HG03439 (cell line): ENCODE results near the gene SETD3.
A peak's percentile ranks its signal among the peaks of the same experiment; 100 is the strongest.

Experiments
- ATAC-seq: cut with Tn5 transposase; IDR thresholded peaks from one replicate; pipeline ENCODE4 v1.9.1; 2021; ENCODE audit warnings: mild to moderate bottlenecking, moderate library complexity; ENCODE audit not compliant: unreplicated experiment

Gene SETD3

DNA sequence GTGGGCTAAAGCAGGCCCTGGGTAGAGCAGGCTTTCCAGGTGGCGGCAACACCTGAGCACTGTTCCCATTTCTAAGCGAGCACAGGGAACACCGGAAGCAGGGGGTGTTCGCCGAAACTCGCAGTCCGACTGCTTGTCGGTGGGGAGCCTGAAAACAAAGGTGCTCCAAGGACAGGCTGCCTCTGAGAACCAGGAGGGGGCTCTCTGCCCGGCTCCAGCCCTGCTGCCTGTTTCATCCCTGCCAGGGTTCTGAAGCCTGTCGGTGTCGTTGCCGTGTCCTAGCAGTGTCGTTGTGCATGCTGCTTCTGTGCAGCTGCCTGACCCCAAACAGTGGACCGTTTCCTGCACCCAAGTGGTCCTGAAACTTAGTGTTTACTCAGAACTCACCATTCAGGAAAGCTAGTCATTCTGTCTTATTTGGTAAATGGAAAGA is 22.3 kb upstream of the SETD3 start:
- ATAC-seq: no peak

DNA sequence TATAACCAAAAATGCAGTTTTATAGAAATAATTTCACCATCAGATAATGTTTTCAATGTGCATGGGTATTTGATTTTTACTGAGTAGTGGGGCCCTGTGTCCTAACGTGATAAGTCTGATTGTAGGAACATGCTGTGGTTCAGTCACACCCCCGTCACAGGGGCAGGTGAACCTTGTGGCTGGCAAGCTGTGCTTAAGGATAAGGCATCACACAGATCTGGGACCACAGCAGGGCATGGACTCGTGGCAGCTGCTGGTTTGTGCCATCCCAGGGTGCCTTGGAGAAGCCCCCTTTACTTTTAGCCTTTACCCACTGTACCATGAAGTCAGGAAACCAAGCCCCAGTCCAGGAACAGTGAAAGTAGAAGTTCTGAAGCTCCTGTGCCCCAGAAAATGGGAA is 17.2 kb upstream of the SETD3 start:
- ATAC-seq: no peak

DNA sequence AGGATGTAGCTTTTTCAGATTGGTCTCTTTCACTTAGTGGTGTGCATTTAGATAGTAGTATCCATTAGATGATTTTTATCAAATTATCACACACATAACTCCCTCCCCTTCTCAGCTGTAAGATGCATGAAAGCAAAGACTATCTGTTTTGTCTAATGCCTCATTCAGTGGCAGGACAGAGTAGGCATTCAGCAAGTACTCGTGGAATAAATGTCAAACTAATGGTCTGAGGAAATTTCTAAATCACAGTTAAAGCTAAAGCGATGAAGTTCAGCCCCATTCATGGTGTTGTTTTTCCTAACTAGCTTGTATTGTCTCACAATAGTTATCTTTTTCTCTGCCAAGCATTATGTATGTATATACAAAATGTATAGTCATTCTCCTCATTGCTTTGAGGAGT is 16.7 kb upstream of the SETD3 start:
- ATAC-seq: no peak

DNA sequence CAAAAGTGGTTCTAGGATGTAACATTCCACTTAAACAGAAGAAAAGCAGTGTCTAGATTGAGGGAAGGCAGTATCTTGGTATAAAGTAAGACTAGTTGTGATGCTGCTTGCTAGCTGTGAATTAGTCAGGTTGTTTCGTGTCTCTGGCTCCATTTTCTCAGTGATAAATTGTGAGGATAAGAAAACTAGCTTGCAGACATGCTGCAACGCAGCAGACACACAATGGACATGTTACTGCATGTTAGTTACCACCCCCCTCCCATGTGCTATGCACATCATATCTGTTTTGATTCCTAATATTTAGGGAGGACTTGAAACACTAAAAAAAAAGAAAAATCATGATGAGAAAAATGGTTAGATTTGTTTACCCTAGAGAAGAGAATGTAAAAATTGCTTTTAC is 3.4 kb upstream of the SETD3 start:
- no peak for ATAC-seq

DNA sequence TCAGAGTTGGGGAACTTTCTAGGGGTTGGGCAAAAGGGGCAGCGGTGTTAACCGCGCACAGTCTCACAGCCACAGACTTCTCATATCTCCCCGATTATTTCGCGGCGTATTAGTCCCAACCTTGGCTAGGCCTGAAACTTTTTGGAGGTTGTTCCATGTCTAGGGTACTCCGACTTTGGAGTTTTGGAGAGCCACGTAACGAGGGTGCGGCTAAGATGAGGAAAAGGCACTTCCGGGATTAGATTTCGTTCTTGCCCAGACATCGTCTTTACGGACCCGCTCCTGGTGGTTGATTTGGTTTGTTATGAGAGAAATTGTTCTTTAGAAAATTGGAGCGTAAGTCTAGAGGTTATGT is 1.1 kb upstream of the SETD3 start:
- no peak for ATAC-seq

DNA sequence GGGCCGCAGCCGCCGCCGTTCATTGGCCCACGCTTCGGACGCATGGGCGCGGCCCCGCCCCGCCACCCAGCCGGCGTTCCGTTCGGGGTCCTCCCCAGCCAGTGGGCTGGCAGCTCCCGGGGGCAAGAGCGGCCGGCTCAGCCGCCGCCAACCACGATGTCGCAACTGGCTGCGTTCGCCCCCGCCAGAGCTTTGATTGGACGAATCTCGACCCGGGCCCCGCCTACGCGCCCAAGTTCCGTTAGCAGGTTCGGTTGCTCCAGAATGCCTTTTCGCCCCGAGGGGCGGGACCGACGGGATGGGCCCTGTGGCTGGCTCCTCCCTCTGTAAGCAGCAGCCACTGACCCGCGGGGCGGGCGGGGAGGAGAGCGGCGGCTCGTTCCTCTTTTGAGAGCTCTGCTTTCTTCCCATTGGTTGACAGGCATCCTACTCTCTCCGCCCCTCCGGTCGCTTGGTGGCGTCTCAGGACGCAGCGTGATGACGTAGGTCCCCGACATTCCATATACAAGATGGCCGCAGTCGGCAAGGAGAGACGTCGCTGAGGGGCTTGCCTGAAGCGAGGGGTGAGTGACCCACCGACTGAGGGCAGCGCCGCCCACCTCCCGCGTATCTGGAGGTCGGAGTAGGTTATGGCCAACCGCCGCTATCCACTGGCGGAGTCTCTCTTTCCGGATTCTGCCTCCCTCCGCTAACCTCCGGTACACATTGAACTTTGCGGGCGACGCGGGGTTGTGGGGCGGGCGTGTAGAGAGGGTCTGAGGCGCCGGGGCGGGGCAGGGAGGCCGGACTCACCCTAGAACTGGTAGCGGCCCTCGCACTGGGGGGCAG is 472 bp upstream of the SETD3 start, which contains the start of gene CCNK:
CCNK (plus strand) TSS at position 493 of the 828 bp plus-strand sequence. CDS start 11,269 bp downstream, outside the sequence.
- ATAC-seq: peak; percentile 92

DNA sequence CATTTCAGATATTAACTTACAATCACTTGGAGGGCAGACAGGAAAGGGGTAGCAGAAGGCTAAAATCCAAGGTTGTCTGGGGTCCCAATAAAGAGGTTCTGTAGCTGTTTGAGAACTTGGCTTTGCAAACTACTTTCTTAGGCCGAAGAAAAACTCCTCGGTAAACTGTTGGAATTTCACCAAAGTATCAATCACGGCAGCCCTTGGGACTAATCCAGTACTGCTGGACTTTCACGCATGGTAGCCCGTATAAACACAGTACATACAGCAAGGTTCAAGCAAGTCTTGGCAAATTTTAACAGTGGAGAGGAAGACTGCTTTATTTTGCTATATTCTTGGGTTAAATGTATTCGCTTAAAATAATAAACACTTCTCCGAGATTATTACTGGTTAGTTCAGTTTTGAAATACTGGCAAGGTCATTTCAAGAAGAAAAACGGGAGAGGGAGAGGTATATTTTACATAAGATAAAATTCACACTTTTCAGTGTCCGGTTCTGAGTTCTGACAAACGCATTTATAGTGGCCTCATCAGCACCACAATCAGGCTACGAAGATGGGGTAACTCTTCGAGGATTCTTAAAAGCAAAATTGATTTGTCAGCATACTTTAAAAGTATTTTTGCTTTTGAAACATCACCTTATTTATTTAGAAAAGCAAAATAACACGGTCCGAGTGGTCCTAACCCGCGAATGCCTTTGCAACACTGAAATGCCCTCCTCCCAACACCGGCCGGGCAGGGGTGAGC is 1.3 kb downstream of the SETD3 start:
- no peak for ATAC-seq

DNA sequence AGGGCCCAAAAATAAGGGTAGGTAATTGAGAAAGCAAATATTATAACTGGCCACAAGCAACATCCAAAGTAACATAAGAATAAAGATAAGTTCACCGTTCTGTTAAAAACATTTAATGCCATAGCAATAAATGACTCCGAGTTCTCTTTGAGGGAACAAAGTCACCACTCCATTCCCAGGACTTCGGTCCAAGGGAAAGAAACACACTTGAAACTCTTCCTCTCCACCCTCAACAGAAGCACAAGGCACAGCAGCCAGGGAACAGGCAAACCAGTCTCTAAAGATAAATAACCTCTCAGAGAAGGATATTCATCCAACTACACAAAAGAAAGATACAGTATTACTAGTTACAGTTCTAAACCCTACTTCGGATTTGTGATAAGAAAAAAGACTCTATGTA is 2.5 kb downstream of the SETD3 start:
- no peak for ATAC-seq

DNA sequence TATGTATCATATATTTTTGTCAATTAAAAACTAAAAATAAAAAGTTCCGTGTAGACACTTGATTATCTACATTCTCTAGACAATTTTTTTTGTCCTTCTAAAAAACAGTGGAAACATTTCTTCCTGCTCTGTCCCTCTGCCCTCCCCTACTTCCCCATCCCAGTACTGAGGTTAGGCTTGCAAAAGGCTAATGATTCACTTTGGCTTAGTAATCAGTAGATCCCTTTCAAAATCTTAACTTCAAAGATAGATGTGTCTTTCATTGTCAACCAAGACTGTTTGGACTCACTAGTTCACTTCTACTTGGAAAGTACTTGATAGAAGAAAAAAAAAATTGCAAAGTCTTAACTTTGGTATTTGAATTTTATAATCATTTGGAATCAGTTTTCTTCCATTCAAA is 3.8 kb downstream of the SETD3 start:
- ATAC-seq: no peak

DNA sequence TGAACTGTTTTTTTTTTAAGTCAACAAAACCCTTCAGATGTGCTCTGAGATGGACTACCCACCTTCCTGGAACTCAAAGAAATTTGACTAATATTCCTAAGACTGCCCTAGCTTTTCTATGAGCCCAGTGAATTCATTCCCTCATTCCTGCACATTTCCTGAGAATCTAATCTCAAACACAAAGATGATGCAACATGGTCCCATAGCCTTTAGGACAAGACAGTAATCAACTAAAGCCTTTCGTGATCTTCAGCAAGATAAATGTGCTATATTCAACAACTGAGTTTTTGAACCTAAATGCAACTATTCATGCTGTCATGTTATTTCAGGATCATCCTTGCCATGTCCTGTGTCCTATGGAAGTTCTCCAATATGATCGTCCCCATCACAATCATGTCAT is 5.0 kb downstream of the SETD3 start:
- no peak for ATAC-seq

DNA sequence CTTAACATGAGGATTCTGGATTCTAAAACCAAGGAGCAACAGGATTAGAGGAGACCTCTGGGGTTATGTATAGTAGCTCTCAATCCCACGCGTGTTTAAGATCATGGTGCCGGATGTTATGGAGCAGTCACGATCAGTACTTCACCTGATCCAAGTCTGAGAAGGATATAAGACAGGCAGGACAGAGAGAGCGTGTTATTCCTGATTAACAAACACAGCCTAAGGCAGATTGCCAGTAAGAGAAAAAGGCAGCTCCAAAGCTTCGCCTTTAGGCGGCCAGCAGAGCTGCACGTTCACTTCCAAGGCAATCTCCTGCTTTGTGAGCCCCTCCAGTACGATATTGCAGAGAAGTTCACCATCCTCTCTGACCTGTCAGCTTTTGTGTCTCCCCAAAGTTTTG is 5.5 kb downstream of the SETD3 start:
- ATAC-seq: no peak

DNA sequence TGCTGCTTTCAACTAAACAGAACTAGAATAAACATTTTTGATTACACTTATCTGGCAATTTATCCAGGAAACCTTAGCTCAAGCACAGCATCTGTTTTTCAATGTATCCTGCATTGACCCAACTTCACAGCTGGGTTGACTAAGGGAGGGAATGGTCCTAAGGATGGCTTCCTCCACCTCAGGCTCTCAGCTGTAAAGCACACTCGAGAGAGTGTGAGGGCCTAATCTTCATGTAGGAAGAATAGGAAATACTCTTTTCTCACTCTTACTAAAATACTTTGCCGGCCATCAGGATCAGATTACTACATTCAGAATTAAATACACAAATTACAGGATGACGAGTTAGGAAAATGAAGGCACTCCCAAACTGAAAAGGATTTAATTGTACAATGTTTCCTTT is 7.2 kb downstream of the SETD3 start:
- no peak for ATAC-seq

DNA sequence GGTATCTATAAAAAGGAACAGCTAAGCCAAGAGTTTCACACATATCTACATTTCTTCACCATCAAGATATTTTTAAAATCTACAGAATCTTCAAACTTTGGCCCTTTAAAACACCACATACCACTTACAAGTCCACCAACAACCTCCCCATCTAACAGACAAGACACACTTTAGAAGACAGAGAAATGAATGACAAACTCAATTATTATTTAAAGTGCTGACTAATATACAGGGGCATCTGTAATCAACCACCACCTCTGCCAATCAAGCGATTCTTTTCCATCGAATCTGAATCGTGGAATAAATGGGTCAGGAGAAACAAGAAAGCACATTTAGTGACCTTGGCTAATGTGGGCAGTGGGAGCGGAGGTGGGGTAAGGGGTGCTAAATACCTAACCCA is 7.7 kb downstream of the SETD3 start:
- no peak for ATAC-seq

DNA sequence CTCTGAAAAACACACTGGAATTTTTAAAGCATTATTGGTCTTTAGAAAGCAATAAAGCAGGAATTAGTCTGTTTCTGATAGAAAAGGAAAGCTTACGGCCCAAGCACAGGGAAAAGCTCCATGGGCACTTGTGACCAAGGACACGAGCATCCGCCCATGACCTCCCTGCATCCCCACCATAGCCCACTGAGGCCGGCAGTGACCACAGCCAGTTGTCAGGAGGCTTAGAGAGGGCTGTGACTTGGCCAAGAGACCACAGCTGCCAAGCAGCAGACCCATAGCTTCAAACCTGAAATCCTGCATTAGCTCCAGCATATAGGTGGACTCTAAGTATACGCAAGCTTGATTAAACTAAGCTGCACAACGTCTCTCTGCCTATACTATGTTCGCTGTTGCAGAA is 8.9 kb downstream of the SETD3 start:
- ATAC-seq: no peak

DNA sequence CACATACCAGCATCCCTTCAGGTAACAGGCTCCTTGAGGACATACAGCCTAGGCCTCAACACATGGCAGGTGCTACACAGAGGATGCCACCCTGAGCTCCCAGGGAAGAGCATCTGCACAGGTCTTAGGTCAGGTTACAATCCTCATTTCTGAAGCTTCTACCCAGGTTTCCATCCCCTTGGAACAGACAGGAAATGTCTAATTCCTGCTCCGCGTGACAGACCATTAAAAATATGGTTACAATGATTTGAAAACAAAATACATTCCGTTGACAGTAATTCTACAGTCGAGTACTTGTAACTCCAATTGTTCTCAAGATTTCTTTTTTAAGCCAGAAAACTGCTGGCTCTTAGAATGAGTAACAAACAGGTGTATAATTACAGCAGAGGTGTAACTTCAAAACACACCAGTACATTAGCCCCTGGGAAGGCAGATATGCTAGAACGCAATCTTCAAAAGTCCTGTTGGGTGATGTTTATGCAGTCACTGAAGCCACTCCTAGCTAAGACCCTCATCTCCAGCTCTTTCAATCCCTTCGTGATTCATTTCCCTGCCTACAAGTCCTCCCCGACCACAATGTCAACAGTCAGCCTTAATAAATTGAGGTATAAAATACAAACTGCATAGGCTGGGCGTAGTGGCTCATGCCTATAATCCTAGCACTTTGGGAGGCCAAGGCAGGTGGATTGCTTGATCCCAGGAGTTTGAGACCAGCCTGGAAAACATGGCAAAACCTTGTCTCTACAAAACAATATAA is 11.6 kb downstream of the SETD3 start:
- ATAC-seq: no peak

DNA sequence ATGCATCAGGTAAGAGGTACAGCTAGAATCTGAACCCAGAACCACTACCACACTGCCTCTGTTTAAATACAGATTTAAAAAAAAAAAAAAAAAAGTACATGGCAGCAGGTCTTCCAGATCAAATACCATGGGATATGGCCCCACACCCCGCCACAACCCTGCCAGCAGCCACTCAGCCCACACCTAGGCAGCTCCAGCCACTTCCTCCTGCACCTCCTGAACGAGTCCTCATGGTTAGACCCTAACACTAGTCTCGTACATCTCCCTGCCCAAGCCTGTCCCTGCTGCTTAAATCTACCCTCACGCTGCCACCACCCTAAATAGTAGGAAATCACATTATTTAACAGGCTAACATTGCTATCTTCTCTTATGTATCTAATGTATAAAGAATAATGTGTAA is 12.6 kb downstream of the SETD3 start:
- ATAC-seq: no peak

DNA sequence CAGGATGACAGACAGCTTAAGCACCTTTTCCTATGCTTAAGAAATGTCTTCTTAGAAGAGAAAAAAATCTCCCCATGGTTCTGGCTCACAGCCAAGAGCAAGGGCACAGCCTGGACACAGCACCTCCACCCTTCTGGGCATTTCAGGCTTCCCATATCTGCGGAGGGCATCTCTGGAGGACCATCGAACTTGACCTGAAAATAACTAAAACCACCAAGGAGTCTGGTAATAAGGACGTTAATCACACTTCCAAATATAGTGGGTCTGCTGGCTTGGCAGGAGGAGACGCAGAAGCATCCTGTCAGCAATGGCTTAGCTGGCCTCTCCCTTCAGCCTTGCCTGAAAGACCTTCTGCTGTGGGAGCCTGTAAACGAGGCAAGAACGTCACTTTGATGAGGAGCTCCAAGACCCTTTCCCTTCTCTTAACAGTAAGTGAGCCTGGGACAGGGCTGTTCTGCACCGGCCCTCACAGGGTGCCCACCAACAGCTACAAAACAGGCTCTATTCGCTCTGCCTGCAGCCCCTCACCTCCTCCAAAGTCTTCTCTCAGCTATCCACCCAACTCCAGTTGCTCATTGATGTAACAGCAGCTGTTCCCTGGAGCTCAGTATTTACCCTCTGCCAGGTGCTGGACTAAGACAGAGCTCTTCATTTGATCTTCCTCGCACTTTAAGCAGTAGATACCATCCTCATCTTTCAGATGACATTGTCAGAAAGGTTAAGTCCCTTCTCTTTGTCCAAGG is 13.2 kb downstream of the SETD3 start:
- no peak for ATAC-seq

DNA sequence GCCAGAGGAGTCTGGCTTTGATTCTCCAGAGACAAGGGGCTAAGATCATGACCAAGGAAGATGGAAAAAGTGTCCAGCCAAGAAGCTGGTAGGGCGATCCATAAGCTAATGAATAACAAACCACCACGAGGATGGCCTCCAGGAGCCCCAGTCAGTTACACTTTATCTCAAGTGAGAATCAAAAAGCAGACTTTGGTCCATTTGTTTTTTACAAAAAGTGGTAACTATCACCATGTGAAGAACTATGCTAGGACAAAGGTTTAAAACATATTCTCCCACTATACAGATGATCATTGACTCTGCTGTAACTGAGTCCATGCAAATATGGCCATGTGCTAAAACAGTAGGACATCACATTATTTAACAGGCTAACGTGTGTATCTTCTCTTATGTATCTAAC is 13.9 kb downstream of the SETD3 start:
- no peak for ATAC-seq

DNA sequence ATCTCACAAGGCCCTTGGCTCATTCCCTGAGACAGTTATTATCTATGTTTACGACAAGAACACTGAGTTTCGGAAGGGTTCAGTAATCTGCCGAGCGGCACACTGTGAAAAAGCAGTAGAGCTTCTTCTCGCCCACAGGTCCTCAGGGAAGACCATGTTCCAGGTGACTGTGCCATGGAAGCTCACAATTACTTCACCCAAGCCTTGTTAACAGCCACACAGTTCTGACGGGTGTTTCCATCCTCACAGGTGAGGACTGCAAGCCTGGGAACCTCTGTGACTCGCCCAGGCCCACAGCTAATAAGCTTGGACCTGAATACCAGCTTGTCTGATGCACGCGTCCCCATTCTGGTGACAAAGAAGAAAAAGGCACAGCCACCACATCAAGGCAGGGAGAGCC is 15.4 kb downstream of the SETD3 start:
- ATAC-seq: no peak

DNA sequence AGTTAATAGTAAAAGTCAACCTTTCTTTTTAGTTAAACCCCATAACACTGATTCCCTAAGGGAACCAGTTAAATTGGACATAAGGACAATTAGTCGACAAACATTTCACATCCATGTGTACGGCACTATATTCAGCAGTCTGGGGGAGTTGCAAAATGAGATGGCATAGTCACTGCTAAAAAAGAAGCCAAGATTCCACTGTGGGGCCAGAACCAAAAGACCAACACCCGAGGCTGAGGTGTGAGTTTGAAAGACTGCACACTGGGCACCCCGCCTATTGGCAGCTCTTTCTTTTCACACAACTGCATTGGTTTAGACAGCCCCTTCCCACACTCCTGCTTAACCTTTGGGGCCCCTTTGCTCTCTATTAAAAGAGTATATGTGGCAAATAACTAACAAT is 16.7 kb downstream of the SETD3 start:
- ATAC-seq: no peak

DNA sequence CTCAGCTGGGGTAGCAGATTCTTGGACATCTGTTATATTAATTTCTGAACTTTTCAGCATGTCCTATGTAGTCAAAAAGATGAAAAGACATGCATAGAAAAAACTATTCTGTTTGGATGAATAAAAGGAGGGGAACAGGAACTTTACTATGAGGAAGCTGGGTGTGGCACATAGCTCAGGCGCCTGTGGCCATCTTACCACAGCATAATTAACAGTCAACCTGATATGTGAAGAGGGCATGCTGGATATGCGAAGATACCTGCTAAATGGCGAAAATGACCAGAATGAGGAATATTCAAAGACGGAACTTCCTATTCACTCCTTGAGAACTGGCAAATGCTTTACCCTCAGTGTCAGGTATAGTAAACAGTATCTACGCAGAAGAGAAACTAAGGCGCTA is 18.4 kb downstream of the SETD3 start:
- ATAC-seq: no peak
